Spleen (tissue), 11 donors: ENCODE data around the gene G3BP1. TPM values are rescaled to one million over a fixed set of nuclear protein-coding genes. Genes with fewer than 3 reads are reported as not detected.
A peak's percentile ranks its signal among the peaks of the same experiment; 100 is the strongest.
"Not testable (repeated sequence)": the region's sequence is repeated elsewhere in the genome, so short reads cannot be mapped to it uniquely, and the experiment has no call there.

Experiments
- DNase-seq: peaks from one replicate; pipeline ENCODE4 v3.0.0-alpha.2; 2020
- H3K27ac ChIP-seq, 8 donors: fragments of 200-600 bp; sonication (generic) in 7 of 8; 1 replicate in 4 of 8; 2 replicates in 4 of 8; pipeline versions ENCODE4 v1.5.0 to v1.8.0; 2016 to 2021; ENCODE audit warnings: inconsistent platforms in 4 of 8, mild to moderate bottlenecking in 4 of 8, moderate library complexity in 1 of 8
- H3K27me3 ChIP-seq, 7 donors: fragments of 200-600 bp; sonication (generic) in 6 of 7; replicated peaks in 1 of 7; 1 replicate in 4 of 7; 2 replicates in 3 of 7; pipeline versions ENCODE4 v1.5.0 to v1.8.0; 2016 to 2021; ENCODE audit warnings: inconsistent platforms in 3 of 7, mild to moderate bottlenecking in 1 of 7
- H3K36me3 ChIP-seq, 6 donors: fragments of 200-600 bp; sonication (generic) in 5 of 6; 1 replicate in 4 of 6; 2 replicates in 2 of 6; pipeline versions ENCODE4 v1.5.0 to v1.8.0; 2016 to 2021; ENCODE audit warnings: inconsistent platforms in 2 of 6
- H3K4me1 ChIP-seq, 6 donors: fragments of 200-600 bp; sonication (generic) in 5 of 6; 1 replicate in 3 of 6; 2 replicates in 3 of 6; pipeline versions ENCODE4 v1.5.0 to v1.8.0; 2016 to 2021; ENCODE audit warnings: inconsistent platforms in 3 of 6
- H3K4me3 ChIP-seq, 8 donors: fragments of 200-600 bp; sonication (generic) in 7 of 8; 1 replicate in 4 of 8; 2 replicates in 4 of 8; pipeline versions ENCODE4 v1.5.0 to v1.8.0; 2016 to 2021; ENCODE audit warnings: inconsistent platforms in 4 of 8, mild to moderate bottlenecking in 4 of 8, moderate library complexity in 2 of 8
- H3K9me3 ChIP-seq, 8 donors: fragments of 200-600 bp; sonication (generic) in 7 of 8; 1 replicate in 4 of 8; 2 replicates in 4 of 8; pipeline versions ENCODE4 v1.5.0 to v1.8.0; 2016 to 2021; ENCODE audit warnings: inconsistent platforms in 4 of 8
- POLR2A ChIP-seq, 3 donors: fragments of 450-650 bp; IDR thresholded peaks; one replicate each; pipeline ENCODE4 v1.5.1; 2017; ENCODE audit warnings: antibody characterized with exemption in 3 of 3, mild to moderate bottlenecking in 1 of 3
- POLR2AphosphoS5 ChIP-seq, 3 donors: sonication (generic); formaldehyde crosslinking; IDR thresholded peaks; one replicate each; pipeline ENCODE4 v1.5.1; 2017; ENCODE audit warnings: antibody characterized with exemption in 3 of 3
- WGBS, 5 donors: extraction: QIAGEN DNeasy Blood & Tissue Kit in 3 of 5; methylation state at CpG; one replicate each; pipeline versions ENCODE4 v1.1.5 to v1.1.7; 2013 to 2018; 5-methylcytosine and 5-hydroxymethylcytosine counted together
- intact Hi-C: fragments of 100-400 bp; cut with DNase I; formaldehyde crosslinking; loops from one replicate; pipeline ENCODE4 v1.15.0; 2023; ENCODE audit warnings: low total_unique reads
- polyA plus RNA-seq, 3 donors: library from polyadenylated mRNA; stranded (reverse); fragments of 200-250 nt; gene quantifications; one replicate each; pipeline ENCODE4 v1.2.1, GENCODE V29; 2013
- total RNA-seq, 7 donors: library from RNA; depleted of rRNA in 3 of 7; stranded (reverse); fragments of >200 nt in 3 of 7; fragmentation: NEBNext Ultra II Directional in 4 of 7; extraction: Animal tissue kit (Norgen Biotek cat#: 25700) in 4 of 7; gene quantifications; one replicate each; pipeline versions ENCODE4 v1.1.0 to v1.2.1, GENCODE V29; 2016 to 2021
- TF ChIP-seq, protein P1 (sequence below), 11 experiments: fragments of 200-600 bp in 7 of 11; fragments of 450-650 bp in 4 of 11; sonication (generic) in 4 of 11; IDR thresholded peaks in 8 of 11; conservative IDR thresholded peaks in 3 of 11; 1 replicate in 7 of 11; 2 replicates in 4 of 11; pipeline versions ENCODE4 v1.4.0 to v1.8.0; 2016 to 2021; ENCODE audit warnings: antibody characterized with exemption in 11 of 11, inconsistent platforms in 4 of 11, mild to moderate bottlenecking in 1 of 11
- donor health status: healthy with polysubstance abuse.
- donor health status: DM: no; HTN: no; CAD: no; lungs with moderate emphysema.
- donor health status: DM: no; HTN: no; CAD: no.
- donor health status: Bipolar disorder and iron deficiency.
- donor health status: healthy.
- donor health status: DM: no; HTN: no; CAD: no.
- donor health status: DM: yes; HTN: yes; CAD: no.

The G3BP1 gene
- total and polyA plus RNA-seq, 10 donors: 16.1 to 167 (median 151) TPM

DNA sequence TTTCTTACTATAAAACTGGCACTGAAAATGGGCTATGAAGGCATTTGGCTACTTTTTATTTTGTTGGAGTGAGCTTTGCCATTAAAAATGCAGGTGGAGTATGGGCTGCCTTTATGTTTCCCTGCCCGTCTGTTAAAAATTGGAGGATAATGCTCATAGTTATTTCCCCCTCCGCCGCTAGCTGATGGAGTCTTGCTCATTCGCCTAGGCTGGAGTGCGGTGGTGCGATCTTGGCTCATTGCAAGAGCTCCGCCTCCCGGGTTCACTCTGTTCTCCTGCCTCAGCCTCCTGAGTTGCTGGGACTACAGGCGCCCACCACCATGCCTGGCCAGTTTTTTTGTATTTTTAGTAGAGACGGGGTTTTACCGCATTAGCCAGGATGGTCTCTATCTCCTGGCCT, 8.6 kb downstream of the G3BP1 start:
- no peak overlapping the region for H3K4me3 ChIP-seq
- intact Hi-C loops: no loop called here
- no peaks in the 10 kb centered on the region for H3K27me3 ChIP-seq
- H3K27ac ChIP-seq: no peak overlapping the region
- H3K9me3 ChIP-seq: no peaks in the 10 kb centered on the region
- peaks cover 65 to 100% (median 98%) of the 10 kb centered on the region in 6 donors for H3K4me1 ChIP-seq
- TF ChIP-seq, protein P1, sequence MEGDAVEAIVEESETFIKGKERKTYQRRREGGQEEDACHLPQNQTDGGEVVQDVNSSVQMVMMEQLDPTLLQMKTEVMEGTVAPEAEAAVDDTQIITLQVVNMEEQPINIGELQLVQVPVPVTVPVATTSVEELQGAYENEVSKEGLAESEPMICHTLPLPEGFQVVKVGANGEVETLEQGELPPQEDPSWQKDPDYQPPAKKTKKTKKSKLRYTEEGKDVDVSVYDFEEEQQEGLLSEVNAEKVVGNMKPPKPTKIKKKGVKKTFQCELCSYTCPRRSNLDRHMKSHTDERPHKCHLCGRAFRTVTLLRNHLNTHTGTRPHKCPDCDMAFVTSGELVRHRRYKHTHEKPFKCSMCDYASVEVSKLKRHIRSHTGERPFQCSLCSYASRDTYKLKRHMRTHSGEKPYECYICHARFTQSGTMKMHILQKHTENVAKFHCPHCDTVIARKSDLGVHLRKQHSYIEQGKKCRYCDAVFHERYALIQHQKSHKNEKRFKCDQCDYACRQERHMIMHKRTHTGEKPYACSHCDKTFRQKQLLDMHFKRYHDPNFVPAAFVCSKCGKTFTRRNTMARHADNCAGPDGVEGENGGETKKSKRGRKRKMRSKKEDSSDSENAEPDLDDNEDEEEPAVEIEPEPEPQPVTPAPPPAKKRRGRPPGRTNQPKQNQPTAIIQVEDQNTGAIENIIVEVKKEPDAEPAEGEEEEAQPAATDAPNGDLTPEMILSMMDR (IDR thresholded peaks at IDR 0.05 in 8 of 11, conservative IDR thresholded peaks at IDR 0.05 in 3 of 11): no peak
- TF ChIP-seq POLR2A (IDR thresholded peaks at IDR 0.05) (no peak), POLR2AphosphoS5 (IDR thresholded peaks at IDR 0.05) (no peak)
- WGBS, 5 donors: 88 to 94% (median 93%) methylated on average over 11 of the region's 11 CpGs
- H3K36me3 ChIP-seq: peaks cover 0 to 26% (median 2%) of the 10 kb centered on the region in 6 donors
- DNase-seq: peak; percentile 40

DNA sequence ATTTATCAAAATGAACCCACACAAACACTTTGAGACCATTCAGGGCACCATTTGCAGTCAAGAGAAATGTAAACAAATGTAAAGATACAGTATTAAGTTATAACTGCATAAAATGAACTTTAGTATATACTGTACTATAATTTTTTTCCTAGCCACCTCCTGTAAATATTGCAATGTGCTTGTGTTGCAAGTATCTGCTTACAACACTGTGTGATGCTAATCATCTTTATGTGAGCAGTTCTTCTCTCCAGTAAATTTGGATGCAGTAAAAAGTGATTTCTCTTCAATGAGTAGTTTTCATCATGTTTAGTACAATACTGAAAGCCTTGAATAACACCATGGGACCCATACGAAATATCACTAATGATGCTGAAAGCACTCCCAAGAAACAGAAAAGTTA, 9.4 kb downstream of the G3BP1 start:
- peaks cover 57 to 100% (median 92%) of the 10 kb centered on the region in 6 donors for H3K4me1 ChIP-seq
- TF ChIP-seq, protein P1 (IDR thresholded peaks at IDR 0.05 in 8 of 11, conservative IDR thresholded peaks at IDR 0.05 in 3 of 11): no peak
- TF ChIP-seq POLR2A (IDR thresholded peaks at IDR 0.05) (no peak), POLR2AphosphoS5 (IDR thresholded peaks at IDR 0.05) (no peak)
- intact Hi-C loops: no loop called here

DNA sequence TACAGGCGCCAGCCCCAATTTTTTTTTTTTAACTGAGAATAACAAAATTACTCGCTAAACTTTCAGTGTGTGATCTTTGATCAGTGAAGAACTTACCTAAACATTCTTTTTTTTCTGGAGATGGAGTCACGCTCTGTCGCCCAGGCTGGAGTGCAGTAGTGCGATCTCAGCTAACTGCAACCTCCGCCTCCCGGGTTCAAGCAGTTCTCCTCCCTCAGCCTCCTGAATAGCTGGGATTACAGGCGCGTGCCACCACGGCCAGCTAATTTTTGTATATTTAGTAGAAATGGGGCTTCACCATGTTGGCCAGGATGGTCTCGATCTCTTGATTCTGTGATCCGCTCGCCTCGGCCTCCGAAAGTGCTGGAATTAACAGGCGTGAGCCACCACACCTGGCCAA, 11.9 kb downstream of the G3BP1 start:
- Histone ChIP-seq H3K4me1 (peaks cover 50 to 87% (median 71%) of the 10 kb centered on the region in 6 donors), H3K36me3 (peaks cover 0 to 31% (median 17%) of the 10 kb centered on the region in 6 donors)
- intact Hi-C loops, H3K27ac ChIP-seq, H3K9me3 ChIP-seq, H3K27me3 ChIP-seq, DNase-seq, H3K4me3 ChIP-seq: not testable (repeated sequence)
- WGBS, 5 donors: 93 to 95% (median 94%) methylated on average over 16 of the region's 16 CpGs

More for the DNA sequence above, 9.4 kb downstream of the G3BP1 start:
- Histone ChIP-seq H3K9me3 (no peaks in the 10 kb centered on the region), H3K27me3 (no peaks in the 10 kb centered on the region), H3K27ac (no peak overlapping the region), H3K4me3 (no peak overlapping the region), H3K36me3 (peaks cover 0 to 27% (median 2%) of the 10 kb centered on the region in 6 donors)
- 49 to 64% (median 55%) methylated on average over 1 of the region's 1 CpG for WGBS, 5 donors
- no peak for DNase-seq

DNA sequence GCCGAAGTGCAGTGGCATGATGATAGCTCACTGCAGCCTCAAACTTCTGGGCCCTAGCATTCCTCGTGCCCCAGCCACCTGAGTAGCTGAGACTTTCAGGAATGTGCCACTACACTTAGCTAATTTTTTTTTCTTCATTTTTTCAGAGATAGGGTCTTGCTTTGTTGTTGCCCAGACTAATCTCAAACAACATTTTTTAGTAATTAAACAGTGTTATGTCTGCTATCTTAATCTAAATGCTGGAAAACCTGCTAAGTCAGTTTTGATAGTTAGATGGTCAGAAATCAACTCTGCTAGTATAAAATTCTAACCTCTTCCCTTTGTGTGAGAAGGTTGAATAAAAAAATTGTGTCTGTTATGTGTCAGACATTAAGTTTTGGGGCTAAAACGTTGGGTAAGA, 12.4 kb downstream of the G3BP1 start:
- WGBS, 5 donors: 65 to 73% (median 68%) methylated on average over 3 of the region's 3 CpGs
- intact Hi-C loops: no loop called here
- H3K4me1 ChIP-seq: peaks cover 45 to 82% (median 66%) of the 10 kb centered on the region in 6 donors
- H3K27me3 ChIP-seq: no peaks in the 10 kb centered on the region
- H3K36me3 ChIP-seq: peaks cover 0 to 31% (median 21%) of the 10 kb centered on the region in 6 donors
- H3K27ac ChIP-seq: no peak overlapping the region
- no peaks in the 10 kb centered on the region for H3K9me3 ChIP-seq
- DNase-seq: no peak
- H3K4me3 ChIP-seq: no peak overlapping the region
- TF ChIP-seq, protein P1 (IDR thresholded peaks at IDR 0.05 in 8 of 11, conservative IDR thresholded peaks at IDR 0.05 in 3 of 11): no peak
- no peak for TF ChIP-seq POLR2AphosphoS5 (IDR thresholded peaks at IDR 0.05)
- no peak for TF ChIP-seq POLR2A (IDR thresholded peaks at IDR 0.05)

DNA sequence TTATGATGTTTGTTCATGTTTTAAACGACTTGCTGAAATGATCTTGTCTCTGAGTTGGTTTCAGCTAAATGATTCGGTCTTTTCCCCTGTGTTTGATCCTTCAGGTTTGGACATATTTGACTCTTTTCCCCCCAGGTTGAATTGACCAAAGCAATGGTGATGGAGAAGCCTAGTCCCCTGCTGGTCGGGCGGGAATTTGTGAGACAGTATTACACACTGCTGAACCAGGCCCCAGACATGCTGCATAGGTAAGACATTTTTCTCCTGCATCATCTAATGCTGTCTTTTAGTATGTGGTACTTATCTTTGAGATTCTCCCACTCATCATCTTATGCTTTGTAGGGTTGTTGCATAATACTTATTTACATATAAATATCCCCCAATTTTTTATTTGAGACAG, 14.7 kb downstream of the G3BP1 start:
- WGBS, 5 donors: 83 to 90% (median 86%) methylated on average over 4 of the region's 4 CpGs
- H3K27ac ChIP-seq: no peak overlapping the region
- TF ChIP-seq, protein P1 (IDR thresholded peaks at IDR 0.05 in 8 of 11, conservative IDR thresholded peaks at IDR 0.05 in 3 of 11): no peak
- TF ChIP-seq POLR2A (IDR thresholded peaks at IDR 0.05): no peak
- no peak for TF ChIP-seq POLR2AphosphoS5 (IDR thresholded peaks at IDR 0.05)
- DNase-seq: no peak
- intact Hi-C loops: no loop called here
- peaks cover 30 to 62% (median 43%) of the 10 kb centered on the region in 6 donors for H3K4me1 ChIP-seq
- no peak overlapping the region for H3K4me3 ChIP-seq
- H3K9me3 ChIP-seq: no peaks in the 10 kb centered on the region
- peaks cover 0 to 54% (median 42%) of the 10 kb centered on the region in 6 donors for H3K36me3 ChIP-seq
- H3K27me3 ChIP-seq: no peaks in the 10 kb centered on the region
